Activated T-cell treated with anti-CD3 and anti-CD28 coated beads for 48 hours (primary cell): ENCODE data around the gene MYO16.

Experiments
- DNase-seq: peaks from one replicate; pipeline ENCODE4 v3.0.0-alpha.2; 2020; ENCODE audit warnings: low read depth

The MYO16 gene

DNA sequence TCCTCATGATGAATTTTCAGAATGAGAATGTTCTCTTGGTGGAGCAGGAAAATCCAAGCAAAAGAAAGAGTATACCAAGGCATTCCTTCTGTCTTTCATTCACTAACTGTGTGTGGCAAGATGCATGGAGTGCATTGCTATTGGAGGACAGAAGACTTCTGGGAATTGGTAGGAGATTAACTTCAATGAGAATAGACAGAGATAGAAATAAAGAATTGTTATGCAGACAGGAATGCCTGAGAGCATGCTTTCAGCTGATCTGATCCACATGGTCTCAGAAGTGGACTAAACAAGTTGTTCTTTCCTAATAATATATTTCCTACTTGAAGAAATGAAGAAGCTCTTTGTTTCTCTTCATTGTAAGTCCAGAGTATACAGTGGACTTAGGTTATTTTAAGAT, 303.6 kb downstream of the MYO16 start:
- DNase-seq: no peak

DNA sequence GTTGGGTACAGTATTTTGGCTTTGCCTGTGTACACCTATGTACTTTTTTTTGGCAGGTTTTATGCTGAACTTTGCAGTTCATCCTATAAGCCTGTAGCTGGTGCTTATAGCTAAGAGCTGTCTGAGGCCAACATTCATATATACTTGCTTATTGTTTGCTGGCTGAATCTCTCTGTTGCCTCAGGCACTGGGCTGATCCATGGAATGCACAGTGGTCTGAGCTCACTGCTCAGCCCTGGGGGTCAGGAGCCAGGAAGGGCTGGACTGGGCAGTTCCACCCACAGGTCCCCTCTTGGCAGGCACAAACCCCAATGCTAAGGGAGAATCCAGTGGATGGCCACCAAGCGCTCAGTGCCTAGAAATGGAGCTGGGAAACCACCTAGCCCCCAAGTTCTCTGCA, 308.7 kb downstream of the MYO16 start:
- DNase-seq: no peak

DNA sequence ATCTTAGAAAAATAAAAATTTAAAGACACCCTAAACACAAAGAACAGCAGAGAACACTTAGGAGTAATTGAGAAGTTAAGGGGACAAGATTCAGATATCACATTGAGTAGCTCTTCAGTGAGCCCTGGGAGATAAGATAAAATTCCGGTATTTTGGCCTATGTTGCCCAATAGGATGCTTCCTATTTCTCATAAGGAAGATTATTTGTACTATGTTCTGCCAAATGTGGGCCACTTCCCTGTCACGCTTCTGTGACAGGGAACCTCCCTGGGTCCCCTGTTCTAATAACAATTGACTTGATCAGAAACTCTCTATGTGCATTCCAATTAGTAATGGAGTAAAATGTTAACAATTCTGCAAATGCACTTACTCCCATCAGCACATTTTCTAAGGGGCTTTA, 310.7 kb downstream of the MYO16 start:
- no peak for DNase-seq

DNA sequence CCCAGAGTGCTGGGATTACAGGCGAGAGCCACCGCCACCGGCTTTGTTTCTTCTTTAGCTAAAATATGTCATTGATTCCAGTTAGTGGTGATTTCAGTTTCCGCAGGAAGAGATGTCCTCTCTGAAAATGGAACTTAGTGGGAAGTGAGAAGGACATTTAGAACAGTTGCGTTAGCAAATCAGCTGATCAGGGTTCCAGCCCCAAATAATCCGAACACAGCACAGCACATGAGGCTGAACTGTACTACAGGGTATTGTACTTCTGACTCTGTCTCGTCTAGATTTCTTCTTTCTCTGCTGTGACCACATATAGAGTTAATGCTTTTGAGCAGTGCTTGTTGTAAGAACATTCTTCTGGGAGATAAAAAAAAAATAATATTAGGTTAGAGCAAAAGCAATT, 314.4 kb downstream of the MYO16 start:
- no peak for DNase-seq

DNA sequence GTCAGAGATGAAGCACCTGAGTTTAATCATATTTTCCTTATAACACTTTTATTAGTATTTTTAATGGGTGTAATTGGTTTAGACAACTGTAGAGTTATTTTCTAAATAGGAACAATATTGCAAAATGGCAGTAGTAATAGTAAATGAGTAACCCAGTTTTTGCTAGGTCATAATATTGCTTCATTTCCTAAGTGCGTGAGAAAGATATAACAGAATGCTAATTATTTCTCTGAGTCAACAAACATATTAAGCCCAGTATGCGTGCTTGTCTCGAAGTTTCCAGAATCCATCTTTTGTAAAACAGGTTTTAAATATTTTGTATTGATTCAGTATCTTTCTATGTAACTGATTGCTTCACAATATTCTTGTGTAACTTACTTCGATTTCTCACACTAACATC, 315.3 kb downstream of the MYO16 start:
- DNase-seq: no peak

DNA sequence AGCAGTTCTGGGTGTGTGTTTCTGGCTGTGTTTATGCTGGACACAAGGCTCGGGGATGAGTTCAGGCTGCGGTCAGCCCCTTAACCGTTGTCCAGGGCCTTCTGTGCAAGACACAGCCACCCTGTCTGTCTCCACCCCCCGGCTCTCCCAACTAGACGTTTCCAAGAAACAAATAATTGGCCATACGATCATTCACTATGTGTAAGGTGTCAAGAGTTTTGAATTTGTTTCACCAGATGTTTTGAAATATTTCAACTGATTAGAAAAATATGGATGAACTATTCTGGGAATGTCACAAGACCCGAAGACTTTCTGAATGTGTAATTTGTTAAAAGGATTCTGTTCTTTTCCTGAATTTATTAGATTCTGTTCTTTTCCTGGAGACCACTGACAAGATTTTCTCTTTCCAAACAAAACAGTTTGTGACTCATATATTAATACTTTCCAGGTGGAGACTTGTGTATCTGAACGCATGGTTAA, 318.2 kb downstream of the MYO16 start:
- no peak for DNase-seq

DNA sequence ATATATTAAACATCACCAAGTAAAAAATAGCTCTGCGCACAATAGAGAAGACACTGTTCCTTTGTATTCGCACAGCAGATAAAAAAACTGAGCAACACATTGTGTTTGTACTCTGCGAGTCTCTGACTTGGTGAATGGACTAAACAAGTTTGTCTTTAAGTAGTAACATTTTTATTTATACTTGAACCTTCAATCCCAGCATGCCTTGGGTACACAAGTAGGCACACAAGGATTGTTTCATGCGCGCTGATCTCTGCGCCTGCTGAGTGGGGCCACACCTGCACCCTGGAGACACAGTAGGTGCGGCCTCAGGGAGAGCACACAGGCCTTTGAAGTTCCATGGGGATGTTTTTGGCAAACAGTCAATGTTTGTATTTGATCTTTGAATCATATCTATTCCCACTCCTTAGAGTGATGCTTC, 318.9 kb downstream of the MYO16 start:
- no peak for DNase-seq

DNA sequence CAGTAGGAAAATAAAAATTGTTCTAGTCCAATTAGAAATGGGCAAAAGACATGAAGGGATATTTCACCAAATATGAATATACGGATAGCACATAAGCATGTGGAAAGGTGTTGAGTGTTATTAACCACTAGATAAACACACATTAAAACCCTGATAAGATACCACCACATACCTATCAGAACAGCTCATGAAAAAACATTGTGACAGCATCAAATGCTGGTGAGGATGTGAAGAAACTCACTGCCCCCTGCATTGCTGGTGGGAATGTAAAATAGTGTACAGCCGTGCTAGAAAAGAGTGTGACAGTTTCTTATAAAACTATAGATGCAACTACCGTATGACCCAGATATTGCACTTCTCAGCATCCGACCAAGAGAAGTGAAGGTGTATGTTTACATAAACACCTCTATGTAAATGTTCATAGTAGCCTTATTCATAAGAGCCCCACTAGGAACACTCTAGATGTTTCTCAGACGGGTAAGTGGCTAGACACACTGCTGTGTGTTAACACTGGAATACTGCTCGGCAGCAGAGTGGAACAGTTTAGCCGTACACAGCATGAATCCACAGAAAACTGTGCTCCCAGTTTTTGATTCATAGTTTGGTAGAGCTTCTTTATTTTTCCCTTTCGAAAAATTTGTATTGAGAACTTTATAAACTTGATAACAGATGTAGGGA, 321.1 kb downstream of the MYO16 start:
- no peak for DNase-seq

DNA sequence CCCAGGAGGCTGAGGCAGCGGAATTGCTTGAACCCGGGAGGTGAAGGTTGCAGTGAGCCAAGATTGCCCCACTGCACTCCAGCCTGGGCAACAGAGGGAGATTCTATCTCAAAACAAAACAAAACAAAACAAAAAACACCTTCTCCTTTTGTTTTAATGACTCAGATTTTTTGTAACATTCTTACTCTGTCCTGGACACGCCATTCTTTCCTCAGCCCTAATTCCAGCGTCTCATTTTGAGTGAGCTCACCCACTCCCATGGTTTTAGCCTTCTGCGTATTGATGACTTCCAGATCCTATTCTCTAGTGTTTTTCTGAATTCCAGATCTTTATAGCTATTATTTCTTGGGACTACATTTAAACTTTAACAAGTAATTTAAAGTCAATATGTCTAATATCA, 326.3 kb downstream of the MYO16 start:
- DNase-seq: no peak

DNA sequence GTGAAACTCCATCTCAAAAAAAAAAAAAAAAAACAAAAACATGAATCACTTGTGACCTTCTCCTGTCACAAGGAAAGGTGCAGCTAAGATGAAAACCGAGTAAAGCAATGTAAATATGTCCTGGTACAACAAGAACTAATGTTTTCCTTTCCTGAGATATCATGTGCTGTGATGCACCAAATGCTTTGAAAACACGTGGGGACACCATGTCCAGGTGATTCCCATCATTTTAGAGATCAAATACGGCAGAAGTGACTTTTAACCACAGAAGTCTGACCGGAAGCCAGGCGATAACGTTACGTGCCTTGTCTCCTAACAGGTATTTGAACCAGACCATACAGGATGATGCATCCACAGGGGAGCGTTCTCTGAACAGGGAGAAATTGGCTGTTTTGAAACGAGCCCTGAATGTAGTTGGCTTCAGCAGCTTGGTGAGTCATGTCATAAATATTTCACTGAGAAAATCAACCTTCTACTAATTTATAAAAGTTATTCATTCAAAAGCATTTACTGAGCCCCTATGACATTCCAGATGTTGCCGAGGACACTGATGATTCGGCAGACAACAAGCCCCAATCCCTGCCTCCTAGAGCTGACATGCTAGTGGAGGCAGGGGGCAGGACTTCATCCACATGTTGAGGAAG, 328.1 kb downstream of the MYO16 start:
- no peak for DNase-seq

DNA sequence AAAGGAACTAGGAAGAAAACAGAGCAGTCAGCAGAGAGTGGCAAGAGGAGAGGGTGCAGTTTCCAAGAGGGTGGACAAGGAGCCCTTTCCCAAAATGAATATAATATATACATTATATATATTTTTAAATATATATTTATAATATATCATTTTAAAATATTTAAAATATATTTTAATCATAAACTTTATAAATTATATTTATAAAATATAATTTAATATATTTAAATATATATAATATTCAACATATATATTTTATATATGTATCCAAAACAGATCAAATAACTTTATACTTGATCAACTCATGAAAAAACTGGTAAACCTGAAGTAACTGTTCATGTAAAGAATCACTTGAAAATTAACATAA, 328.6 kb downstream of the MYO16 start:
- DNase-seq: no peak

DNA sequence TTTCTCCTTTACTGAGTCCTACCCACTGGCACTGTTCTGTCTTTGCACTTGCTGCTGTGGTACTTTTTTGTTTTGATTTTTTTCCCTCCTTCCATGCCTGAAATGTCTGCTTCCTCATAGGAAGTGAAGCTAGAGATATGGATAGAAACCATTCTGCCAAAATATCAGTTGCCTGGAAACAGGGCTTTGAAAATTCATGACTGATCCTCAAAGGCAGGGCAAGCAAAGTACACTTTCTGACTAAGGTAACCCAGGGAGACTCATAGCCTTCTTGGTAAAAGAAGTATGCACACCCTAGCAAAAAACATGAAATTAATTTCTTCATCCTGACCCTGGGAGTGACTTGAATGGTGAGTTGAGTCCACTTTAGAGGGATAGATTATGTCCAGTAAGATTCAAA, 329.8 kb downstream of the MYO16 start:
- no peak for DNase-seq

DNA sequence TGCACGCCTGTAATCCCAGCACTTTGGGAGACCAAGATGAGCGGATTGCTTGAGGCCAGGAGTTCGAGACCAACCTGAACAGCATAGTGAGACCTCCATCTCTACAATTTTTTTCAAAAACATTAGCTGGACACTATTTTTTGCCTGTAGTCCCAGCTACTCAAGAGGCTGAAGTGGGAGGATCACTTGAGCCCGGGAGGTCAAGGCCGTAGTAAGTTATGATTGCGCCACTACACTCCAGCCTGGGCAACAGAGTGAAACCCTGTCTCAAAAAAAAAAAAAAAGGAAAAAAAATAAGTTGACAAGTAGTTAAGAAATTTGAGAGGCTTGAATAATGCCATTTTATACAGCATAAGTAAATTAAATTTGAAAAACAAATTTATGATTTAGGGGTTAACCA, 330.6 kb downstream of the MYO16 start:
- no peak for DNase-seq

DNA sequence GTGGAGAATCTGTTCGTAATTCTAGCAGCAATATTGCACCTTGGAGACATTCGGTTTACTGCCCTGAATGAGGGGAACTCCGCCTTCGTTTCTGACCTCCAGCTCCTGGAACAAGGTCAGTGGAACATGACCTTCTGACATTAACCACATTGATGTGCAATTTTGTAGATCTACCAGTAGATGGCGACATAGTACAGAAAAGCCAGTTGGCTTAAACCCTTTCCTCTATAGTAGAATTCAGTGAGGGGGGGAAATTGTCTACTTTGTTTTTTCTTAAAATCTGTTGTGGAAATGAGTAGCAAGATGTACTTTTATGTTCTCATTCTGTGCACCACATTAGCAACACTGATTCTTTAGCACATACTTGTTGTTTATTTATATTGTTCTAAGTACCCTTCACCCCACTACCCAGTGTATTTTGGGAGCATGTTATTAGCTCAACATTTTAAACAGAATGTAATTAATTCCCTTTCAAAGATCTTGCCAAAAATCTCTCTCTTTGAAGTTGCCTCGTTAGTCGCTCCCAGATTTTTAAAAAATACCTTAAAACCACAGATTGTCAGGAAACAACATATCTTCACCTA, 332.2 kb downstream of the MYO16 start:
- DNase-seq: no peak

DNA sequence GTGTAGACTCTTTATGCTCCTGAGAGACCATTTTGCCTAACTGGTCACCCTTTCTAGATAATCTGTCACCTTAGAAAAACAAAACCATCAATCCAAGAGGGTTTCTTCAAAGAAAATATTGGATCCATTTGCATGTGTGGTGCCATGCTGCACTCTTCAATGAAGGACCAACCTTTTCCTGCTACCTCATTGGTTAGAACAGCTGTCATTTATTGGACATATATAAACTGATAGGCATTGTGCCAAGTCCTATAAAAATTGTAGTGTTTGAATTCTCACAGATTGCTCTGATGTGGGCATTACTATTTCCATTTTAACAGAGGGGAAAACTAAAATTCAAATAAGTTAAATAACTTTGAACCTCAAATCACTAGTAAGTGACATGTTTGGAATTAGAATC, 333.2 kb downstream of the MYO16 start:
- no peak for DNase-seq

DNA sequence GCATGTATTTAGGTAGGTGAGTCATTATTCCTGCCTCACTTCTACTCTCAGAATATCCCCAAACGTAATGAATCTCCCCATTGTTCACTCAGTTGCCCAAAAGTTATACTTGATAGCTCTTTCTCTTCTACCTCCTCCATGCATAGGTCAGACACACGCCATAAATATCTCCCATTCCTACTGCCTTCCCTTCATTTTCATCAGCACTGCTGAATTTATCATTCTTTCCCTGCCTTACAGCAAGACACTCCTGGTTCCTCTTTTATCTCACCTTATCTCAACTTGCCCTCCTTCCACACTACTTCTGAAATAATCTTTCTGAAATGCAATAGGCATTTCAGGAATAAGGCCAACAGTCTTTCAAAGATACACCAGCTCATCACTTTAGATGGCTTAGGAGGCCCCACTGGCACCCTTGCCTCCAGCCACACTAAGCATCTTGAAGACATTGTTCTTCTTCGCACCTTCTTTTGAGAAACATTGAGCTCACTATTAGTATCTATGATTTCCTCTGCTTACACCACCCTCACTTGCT, 333.9 kb downstream of the MYO16 start:
- DNase-seq: no peak

DNA sequence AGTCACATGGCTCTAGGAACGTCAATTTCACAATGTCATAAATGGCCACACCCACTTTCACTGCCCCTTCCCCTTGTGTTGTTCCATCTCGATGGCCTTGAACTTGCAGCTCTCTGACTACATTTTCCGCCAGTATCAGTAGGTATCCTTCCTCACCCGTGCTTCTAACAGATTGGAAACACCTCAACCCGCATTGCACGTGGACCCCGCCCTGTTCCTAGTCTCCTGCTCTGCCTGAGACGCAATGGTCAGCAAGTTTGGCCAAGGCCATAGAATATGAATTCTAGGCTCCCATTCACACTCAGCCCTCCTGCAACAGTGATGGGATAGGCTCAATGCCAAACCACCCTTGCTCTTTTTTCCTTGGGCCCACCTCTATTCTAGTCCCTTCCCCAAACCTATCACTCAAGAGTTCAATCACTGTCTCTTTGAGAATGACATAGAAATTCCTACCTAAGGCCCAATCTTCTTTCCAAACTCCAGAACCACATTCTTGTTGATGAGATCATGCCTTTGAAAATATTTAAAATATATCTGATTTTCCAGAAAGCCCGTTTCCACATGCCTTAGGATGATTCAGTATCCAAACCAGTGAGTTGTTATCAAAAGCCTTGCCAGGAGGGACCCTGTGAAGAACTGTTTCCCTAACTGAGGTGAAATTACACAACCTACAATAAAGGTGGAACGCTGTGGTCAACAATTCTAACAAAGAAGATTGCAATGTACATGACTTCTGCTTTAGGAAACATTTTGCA, 334.6 kb downstream of the MYO16 start:
- DNase-seq: no peak

DNA sequence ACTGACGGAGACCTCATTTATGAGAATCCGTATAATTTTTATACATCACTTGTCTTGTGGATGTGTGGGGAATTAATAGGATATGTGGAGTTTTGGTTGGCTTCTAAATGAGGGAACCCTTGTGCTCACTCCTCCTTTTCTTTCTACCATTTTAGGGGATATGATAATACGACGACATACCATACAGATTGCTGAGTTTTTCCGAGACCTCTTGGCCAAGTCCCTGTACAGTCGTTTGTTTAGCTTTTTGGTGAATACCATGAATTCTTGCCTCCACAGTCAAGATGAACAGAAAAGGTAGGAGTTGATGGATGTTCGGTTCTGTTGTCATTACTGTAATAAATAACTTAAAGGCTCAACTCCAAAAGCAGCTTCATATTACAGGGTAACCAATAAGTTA, 335.2 kb downstream of the MYO16 start:
- DNase-seq: no peak

DNA sequence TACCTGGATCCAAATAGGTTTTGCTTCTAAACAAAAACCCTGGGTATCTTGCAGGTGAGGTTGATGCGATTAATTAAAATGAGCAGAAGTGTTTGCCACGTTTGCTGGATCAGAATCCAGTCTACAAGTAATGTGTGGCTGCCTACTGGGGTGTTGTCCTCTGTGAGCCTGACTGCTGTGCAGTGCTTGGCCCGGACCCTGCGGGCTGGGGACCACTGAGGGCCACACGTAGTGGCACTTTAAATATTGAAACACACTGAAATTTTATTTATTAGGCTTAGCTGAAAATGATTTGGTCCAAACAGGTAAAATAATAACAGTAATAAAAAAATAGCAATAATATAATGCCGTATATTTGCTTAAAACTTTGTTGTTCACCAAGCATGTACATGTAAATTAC, 338.0 kb downstream of the MYO16 start:
- no peak for DNase-seq

DNA sequence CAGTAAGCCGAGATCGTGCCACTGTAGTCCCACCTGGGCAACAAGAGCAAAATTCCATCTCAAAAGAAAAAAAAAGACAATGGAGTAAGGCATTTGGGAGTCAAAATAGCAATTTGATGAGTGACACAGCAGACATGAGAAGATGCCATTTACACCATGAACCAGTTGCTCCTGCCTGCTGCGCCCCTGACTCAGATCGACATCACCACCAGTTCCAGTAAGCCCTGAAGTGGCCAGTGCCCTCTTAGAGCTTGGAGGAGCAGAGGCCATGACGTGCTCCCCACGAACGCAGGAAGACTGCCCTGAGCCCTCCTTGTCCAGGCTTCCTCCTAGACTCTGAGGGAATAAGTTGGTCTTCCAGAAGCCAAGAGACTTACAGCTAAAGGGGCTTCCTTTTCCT, 339.2 kb downstream of the MYO16 start:
- no peak for DNase-seq

DNA sequence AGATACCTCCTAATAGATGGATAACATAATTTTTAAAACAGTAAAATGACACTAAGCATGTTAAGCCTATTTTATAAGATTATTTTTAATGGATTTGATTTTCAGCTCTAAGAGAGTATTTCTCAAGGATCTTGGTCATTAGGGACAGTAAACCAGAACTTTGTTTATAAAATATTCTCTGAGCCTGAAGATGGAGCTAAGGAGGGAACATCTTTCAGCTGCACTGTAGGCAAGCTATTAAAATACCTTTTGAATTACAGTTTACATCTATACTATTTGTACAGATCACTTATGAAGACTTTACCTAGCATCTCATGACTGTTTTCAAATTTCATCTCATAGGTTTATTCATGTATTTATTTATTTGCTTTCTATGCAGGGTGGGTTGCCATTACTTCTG, 345.3 kb downstream of the MYO16 start:
- DNase-seq: no peak

DNA sequence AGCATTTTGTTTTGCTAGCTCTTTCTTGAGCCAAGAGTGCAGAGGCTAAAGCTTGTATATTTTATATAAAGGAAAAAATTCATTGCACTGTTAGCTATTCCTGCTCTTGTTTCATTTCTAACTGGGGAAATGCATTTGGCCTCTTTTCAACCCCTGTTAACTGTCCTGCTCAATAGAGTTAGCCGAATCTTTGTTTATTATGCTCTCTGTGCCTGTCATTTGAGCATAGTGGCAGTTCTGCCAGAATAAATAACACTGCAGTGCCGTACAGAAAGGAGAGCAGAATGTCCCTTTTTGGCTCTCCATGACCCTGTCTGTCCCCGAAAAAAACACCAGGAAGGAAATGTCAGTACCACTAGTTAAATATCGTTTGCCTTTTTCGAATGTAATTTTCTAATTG, 350.8 kb downstream of the MYO16 start:
- no peak for DNase-seq

DNA sequence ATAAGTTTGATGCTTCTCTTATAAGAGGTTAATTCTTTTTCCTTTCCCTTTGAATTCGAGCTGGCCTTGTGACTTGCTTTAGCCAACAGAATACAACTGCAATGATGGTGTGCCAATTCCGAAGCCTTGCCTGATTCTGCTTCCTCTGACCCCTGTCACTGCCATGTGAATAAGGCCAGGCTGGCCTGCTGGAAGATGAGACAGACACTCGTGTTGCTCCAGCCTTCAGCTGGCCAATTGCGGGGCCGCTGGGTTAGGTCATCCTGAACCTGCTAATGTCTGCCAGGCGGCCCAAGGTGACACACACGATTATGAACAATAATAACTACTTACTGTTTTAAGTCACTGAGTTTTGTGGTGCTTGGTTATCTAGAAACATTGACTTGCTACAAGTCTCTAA, 352.0 kb downstream of the MYO16 start:
- no peak for DNase-seq
